ENCODE results near the gene RCSD1.
A peak's percentile ranks its signal among the peaks of the same experiment; 100 is the strongest.

RCSD1 gene

DNA sequence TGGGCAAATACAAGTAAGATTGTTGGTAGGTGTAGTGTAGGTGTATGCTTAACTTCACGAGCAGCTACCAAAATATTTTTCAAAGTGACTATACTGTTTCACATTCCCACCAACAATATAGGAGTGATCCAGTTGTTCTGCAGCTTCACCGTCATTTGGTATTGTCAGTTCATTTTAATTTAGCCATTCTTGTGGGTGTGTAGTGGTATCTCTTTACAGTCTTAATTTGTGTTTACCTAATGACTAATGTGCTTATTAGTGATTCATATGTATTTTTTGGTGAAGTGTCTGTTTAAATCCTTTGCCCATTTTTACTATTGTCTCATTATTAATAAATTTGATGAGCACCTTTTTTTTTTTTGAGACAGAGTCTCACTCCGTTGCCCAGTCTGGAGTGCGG lies 35.4 kb downstream of the RCSD1 start:
- ChIA-PET POLR2A (no interaction called here), CTCF (interaction anchor here (1.5 to 5.2 kb wide), 2 partner anchors 8 to 22 kb away, joined by 4 to 34 read pairs; no protein-coding TSS in a partner anchor)
- DNase-seq (ENCODE audit: low read depth, low spot score): no peak
- no peak overlapping the region for H3K4me3 ChIP-seq (ENCODE audit: low read depth, low read length)
- TF ChIP-seq, protein P1, sequence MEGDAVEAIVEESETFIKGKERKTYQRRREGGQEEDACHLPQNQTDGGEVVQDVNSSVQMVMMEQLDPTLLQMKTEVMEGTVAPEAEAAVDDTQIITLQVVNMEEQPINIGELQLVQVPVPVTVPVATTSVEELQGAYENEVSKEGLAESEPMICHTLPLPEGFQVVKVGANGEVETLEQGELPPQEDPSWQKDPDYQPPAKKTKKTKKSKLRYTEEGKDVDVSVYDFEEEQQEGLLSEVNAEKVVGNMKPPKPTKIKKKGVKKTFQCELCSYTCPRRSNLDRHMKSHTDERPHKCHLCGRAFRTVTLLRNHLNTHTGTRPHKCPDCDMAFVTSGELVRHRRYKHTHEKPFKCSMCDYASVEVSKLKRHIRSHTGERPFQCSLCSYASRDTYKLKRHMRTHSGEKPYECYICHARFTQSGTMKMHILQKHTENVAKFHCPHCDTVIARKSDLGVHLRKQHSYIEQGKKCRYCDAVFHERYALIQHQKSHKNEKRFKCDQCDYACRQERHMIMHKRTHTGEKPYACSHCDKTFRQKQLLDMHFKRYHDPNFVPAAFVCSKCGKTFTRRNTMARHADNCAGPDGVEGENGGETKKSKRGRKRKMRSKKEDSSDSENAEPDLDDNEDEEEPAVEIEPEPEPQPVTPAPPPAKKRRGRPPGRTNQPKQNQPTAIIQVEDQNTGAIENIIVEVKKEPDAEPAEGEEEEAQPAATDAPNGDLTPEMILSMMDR (IDR thresholded peaks at IDR 0.05; ENCODE audit: insufficient read depth, low read length, missing control alignments): no peak

DNA sequence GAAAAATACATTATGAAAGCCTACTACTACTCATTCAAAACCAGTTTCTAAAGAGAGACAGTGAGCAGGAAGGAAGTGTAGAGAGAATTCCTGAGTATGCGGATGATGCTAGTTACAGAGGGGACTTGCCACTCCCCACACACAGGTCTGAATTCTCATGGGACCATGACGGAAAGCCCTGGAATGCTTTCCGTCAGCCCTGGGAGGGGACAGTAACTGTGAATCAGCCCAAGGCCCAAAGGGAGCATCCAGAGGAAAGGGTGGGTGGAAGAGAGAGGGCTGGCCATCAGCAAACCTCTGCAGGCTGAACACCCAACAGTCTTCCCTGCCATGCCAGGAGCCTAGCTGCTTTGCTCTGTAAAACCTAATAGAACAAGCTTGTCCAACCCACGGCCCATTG lies 36.4 kb downstream of the RCSD1 start:
- TF ChIP-seq, protein P1 (IDR thresholded peaks at IDR 0.05; ENCODE audit: insufficient read depth, low read length, missing control alignments): no peak
- CTCF ChIA-PET: interaction anchor here (1.1 to 5.2 kb wide), 3 partner anchors 9 to 111 kb away, joined by 4 to 34 read pairs (median 4); no protein-coding TSS in a partner anchor
- POLR2A ChIA-PET: no interaction called here
- DNase-seq (ENCODE audit: low read depth, low spot score): peak; percentile 74
- H3K4me3 ChIP-seq (ENCODE audit: low read depth, low read length): no peak overlapping the region

GRCh38 chr1:167667536-167667935 lies 37.5 kb downstream of the RCSD1 start:
- no peak overlapping the region for H3K4me3 ChIP-seq (ENCODE audit: low read depth, low read length)
- CTCF ChIA-PET: interaction anchor here (1.0 to 5.2 kb wide), 2 partner anchors 19 to 67 kb away, joined by 3 to 34 read pairs; no protein-coding TSS in a partner anchor
- TF ChIP-seq, protein P1 (IDR thresholded peaks at IDR 0.05; ENCODE audit: insufficient read depth, low read length, missing control alignments): no peak
- POLR2A ChIA-PET: no interaction called here
- DNase-seq (ENCODE audit: low read depth, low spot score): no peak

- TF ChIP-seq, protein P1 (IDR thresholded peaks at IDR 0.05; ENCODE audit: insufficient read depth, low read length, missing control alignments): no peak
- ChIA-PET CTCF (interaction anchor here (0.6 to 5.2 kb wide), 2 partner anchors 10 to 19 kb away, joined by 3 to 34 read pairs; no protein-coding TSS in a partner anchor), POLR2A (no interaction called here)
- no peak overlapping the region for H3K4me3 ChIP-seq (ENCODE audit: low read depth, low read length)
- no peak for DNase-seq (ENCODE audit: low read depth, low spot score)
Measured at GRCh38 chr1:167668108-167668507, 38.1 kb downstream of the RCSD1 start.

GRCh38 chr1:167669209-167670124 lies 39.4 kb downstream of the RCSD1 start:
- ChIA-PET POLR2A (interaction anchor here (0.5 kb wide), 1 partner anchor 206 kb away, joined by 4 read pairs; no protein-coding TSS in a partner anchor), CTCF (interaction anchor here (5.2 kb wide), 1 partner anchor 18 kb away, joined by 34 read pairs; no protein-coding TSS in a partner anchor)
- DNase-seq (ENCODE audit: low read depth, low spot score): no peak
- TF ChIP-seq, protein P1 (IDR thresholded peaks at IDR 0.05; ENCODE audit: insufficient read depth, low read length, missing control alignments): no peak
- H3K4me3 ChIP-seq (ENCODE audit: low read depth, low read length): no peak overlapping the region

DNA sequence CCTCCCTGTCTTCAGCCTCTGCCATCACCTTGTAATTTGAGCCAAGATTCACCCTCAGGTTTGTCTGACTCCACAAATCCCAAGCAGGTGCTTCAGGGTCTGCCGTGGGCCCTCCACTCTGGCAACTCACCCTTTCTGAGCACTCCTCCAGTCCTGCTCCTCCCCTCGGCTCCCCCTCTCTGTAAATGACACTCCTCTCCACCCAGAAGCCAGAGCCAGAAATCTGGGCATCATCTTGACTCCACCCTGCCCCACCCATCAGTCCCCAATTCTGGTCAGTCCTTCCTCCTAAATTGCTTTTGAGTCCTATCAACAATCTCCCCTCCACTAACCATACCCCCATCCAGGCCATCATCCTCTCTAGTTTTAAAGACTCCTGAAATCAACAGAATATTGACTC lies 40.5 kb downstream of the RCSD1 start:
- H3K4me3 ChIP-seq (ENCODE audit: low read depth, low read length): no peak overlapping the region
- DNase-seq (ENCODE audit: low read depth, low spot score): no peak
- CTCF ChIA-PET: interaction anchor here (5.7 kb wide), 1 partner anchor 17 kb away, joined by 60 read pairs; no protein-coding TSS in a partner anchor
- POLR2A ChIA-PET: interaction anchor here (0.5 kb wide), 1 partner anchor 205 kb away, joined by 4 read pairs; no protein-coding TSS in a partner anchor
- TF ChIP-seq, protein P1 (IDR thresholded peaks at IDR 0.05; ENCODE audit: insufficient read depth, low read length, missing control alignments): no peak

Measured in AG04449 (cell line).